ENCODE results near the gene SSR4. TPM values are rescaled to one million over a fixed set of nuclear protein-coding genes. Genes with fewer than 3 reads are reported as not detected.

Gene SSR4
- total and polyA plus RNA-seq, 2 of the 8 experiments (the other 6 are each of a cell fraction or from before 2014, with no cell fraction given): 168 to 642 TPM

- TF ChIP-seq SIX5 (IDR thresholded peaks at IDR 0.05; ENCODE audit: low read depth, low read length): no peak
- TF ChIP-seq TAF1 (IDR thresholded peaks at IDR 0.05; ENCODE audit: low read depth, low read length): no peak
- no peak for TF ChIP-seq KDM5A (IDR thresholded peaks at IDR 0.05; ENCODE audit: low read length)
- TF ChIP-seq TCF12 (IDR thresholded peaks at IDR 0.05; ENCODE audit: low read depth, low read length): no peak
- TF ChIP-seq POLR2AphosphoS5 (IDR thresholded peaks at IDR 0.05; ENCODE audit: low read depth, low read length): no peak
These were observed 7.8 kb upstream of the SSR4 start (continued) for GRCh38 chrX:153786669-153787068.

All from H1 (cell line).